IMR-90 (cell line): ENCODE results near the gene SYN1.
A peak's percentile ranks its signal among the peaks of the same experiment; 100 is the strongest.

ENCODE experiments used
- BHLHE40 ChIP-seq: fragments of 150-350 bp; IDR thresholded peaks from 2 replicates; pipeline ENCODE4 v1.6.1; 2016; ENCODE audit warnings: mild to moderate bottlenecking, low read depth, low read length
- CEBPB ChIP-seq: IDR thresholded peaks from 2 replicates; pipeline ENCODE4 v1.6.1; 2012; ENCODE audit warnings: low read depth, low read length, improper control_type of control experiment
- CHD1 ChIP-seq: IDR thresholded peaks from 2 replicates; pipeline ENCODE4 v1.6.1; 2012; ENCODE audit warnings: low read depth, low read length, improper control_type of control experiment
- CTCF ChIP-seq: conservative IDR thresholded peaks from 2 replicates; pipeline ENCODE4 v1.5.1; 2012; ENCODE audit warnings: mild to moderate bottlenecking, low read depth, low read length, improper control_type of control experiment
- MAFK ChIP-seq: IDR thresholded peaks from 2 replicates; pipeline ENCODE4 v1.6.1; 2012; ENCODE audit warnings: low read depth, low read length, improper control_type of control experiment
- MAZ ChIP-seq: IDR thresholded peaks from 2 replicates; pipeline ENCODE4 v1.6.1; 2012; ENCODE audit warnings: low read depth, mild to moderate bottlenecking, low read length, improper control_type of control experiment, moderate library complexity, borderline replicate concordance
- POLR2A ChIP-seq: IDR thresholded peaks from 2 replicates; pipeline ENCODE4 v1.6.1; 2012; ENCODE audit warnings: mild to moderate bottlenecking, low read depth, low read length
- RAD21 ChIP-seq: IDR thresholded peaks from 2 replicates; pipeline ENCODE4 v1.6.1; 2012; ENCODE audit warnings: low read length, improper control_type of control experiment
- RCOR1 ChIP-seq: IDR thresholded peaks from 2 replicates; pipeline ENCODE4 v1.6.1; 2012; ENCODE audit warnings: mild to moderate bottlenecking, low read length, improper control_type of control experiment; ENCODE audit not compliant: insufficient replicate concordance
- RFX5 ChIP-seq: IDR thresholded peaks from 2 replicates; pipeline ENCODE4 v1.8.0; 2012; ENCODE audit warnings: low read depth, mild to moderate bottlenecking, low read length, moderate library complexity
- SMC3 ChIP-seq: fragments of 150-350 bp; IDR thresholded peaks from 2 replicates; pipeline ENCODE4 v1.6.1; 2016; ENCODE audit warnings: low read depth, mild to moderate bottlenecking, antibody characterized with exemption, low read length, moderate library complexity
- USF2 ChIP-seq: fragments of 150-350 bp; IDR thresholded peaks from 2 replicates; pipeline ENCODE4 v1.6.1; 2017; ENCODE audit warnings: mild to moderate bottlenecking, antibody characterized with exemption, low read length, low read depth

- TF ChIP-seq CTCF (no peak), CHD1 (peak; percentile 96; the same call in 1 of the 2 replicates), RFX5 (no peak), RCOR1 (no peak), POLR2A (peak; percentile 76; the same call in 1 of the 2 replicates), SMC3 (no peak), MAFK (no peak), BHLHE40 (peak; percentile 98), CEBPB (no peak), MAZ (peak; percentile 51; the same call in 1 of the 2 replicates), RAD21 (no peak), USF2 (no peak)
These were observed 58.6 kb downstream of the SYN1 start, which contains the start of gene ARAF for GRCh38 chrX:47560934-47561658.
